HepG2 (cell line): ENCODE data around the gene KRTAP5-9. TPM values are rescaled to one million over a fixed set of nuclear protein-coding genes. Genes with fewer than 3 reads are reported as not detected.

ENCODE experiments used
- ATAC-seq: fragments of 200-7000 bp; cut with Tn5 transposase; 3 replicates; pipeline ENCODE4 v1.9.1; 2020; ENCODE audit warnings: mild to moderate bottlenecking, moderate library complexity
- BruUV-seq: library from RNA; stranded (reverse); fragments of 400-500 nt; replicated peaks from 2 replicates; lab custom pipeline; 2021; lab: Mats Ljungman, UMichigan
- CTCF ChIA-PET: fragments of 300-600 bp; formaldehyde crosslinking; extraction: SDS; loops from one replicate; lab custom pipeline; 2021; ENCODE audit warnings: low total read pairs, inconsistent platforms, low intra/inter-chr PET ratio; lab: Yijun Ruan, JAX
- POLR2A ChIA-PET: fragments of 350-600 bp; sonication (Branson Sonifier 250); formaldehyde crosslinking; loops from one replicate; lab custom pipeline; 2020; ENCODE audit warnings: antibody characterized with exemption, inconsistent platforms; lab: Yijun Ruan, JAX
- DNase-seq: peaks from one replicate; pipeline ENCODE4 v3.0.0-alpha.2; 2015; ENCODE audit warnings: low spot score
- FAIRE-seq: peaks from 3 replicates; lab custom pipeline; 2011; peaks lifted over from hg19 to GRCh38; lab: Jason Lieb, UNC
- H2AFZ ChIP-seq: one replicate; pipeline ENCODE4 v1.6.1; 2011; ENCODE audit warnings: low read length, inconsistent platforms
- H3K27ac ChIP-seq: fragments of 300-600 bp; 3 replicates; pipeline ENCODE4 v1.8.0; 2011; ENCODE audit warnings: mixed run types, mild to moderate bottlenecking, mixed read lengths, low read length, inconsistent platforms; ENCODE audit not compliant: insufficient read depth; ENCODE audit errors: extremely low read length
- H3K27me3 ChIP-seq, 2 experiments: fragments of 200-600 bp in 1 of 2; 2 replicates in 1 of 2; 3 replicates in 1 of 2; pipeline versions ENCODE4 v1.6.0 to v1.8.0; 2011; ENCODE audit warnings: low read length in 2 of 2, mild to moderate bottlenecking in 2 of 2, moderate library complexity in 2 of 2, inconsistent platforms in 1 of 2; ENCODE audit not compliant: insufficient read depth in 2 of 2, control insufficient read depth in 1 of 2
- H3K36me3 ChIP-seq, 2 experiments: fragments of 200-600 bp in 1 of 2; replicated peaks in 1 of 2; 2 replicates in 1 of 2; 3 replicates in 1 of 2; pipeline versions ENCODE4 v1.5.1 to v1.8.0; 2011; ENCODE audit warnings: low read length in 2 of 2, inconsistent platforms in 1 of 2; ENCODE audit not compliant: insufficient read depth in 2 of 2, control insufficient read depth in 1 of 2
- H3K4me1 ChIP-seq: 2 replicates; pipeline ENCODE4 v1.5.1; 2012; ENCODE audit warnings: low read length, inconsistent platforms; ENCODE audit not compliant: insufficient read depth
- H3K4me2 ChIP-seq: 2 replicates; pipeline ENCODE4 v1.6.0; 2011; ENCODE audit warnings: low read depth, low read length, inconsistent platforms
- H3K4me3 ChIP-seq, 3 experiments: fragments of 200-600 bp in 1 of 3; sonication (generic), shearing (Covaris generic) in 1 of 3; replicated peaks in 1 of 3; 2 replicates each; pipeline ENCODE4 v1.5.1; 2011 to 2016; ENCODE audit warnings: low read length in 3 of 3, inconsistent platforms in 2 of 3, low read depth in 2 of 3, mild to moderate bottlenecking in 2 of 3, control low read depth in 1 of 3, mixed read lengths in 1 of 3; ENCODE audit not compliant: insufficient read depth in 1 of 3
- H3K79me2 ChIP-seq: one replicate; pipeline ENCODE4 v1.6.1; 2011; ENCODE audit warnings: low read length, inconsistent platforms; ENCODE audit not compliant: insufficient read depth
- H3K9ac ChIP-seq: 2 replicates; pipeline ENCODE4 v1.6.0; 2011; ENCODE audit warnings: mild to moderate bottlenecking, low read depth, low read length, inconsistent platforms; ENCODE audit not compliant: insufficient read depth
- H3K9me3 ChIP-seq: 2 replicates; pipeline ENCODE4 v1.5.1; 2012; ENCODE audit warnings: mild to moderate bottlenecking, low read length
- H4K20me1 ChIP-seq: 2 replicates; pipeline ENCODE4 v1.6.0; 2011; ENCODE audit warnings: inconsistent platforms, mild to moderate bottlenecking, low read length, moderate library complexity; ENCODE audit not compliant: insufficient read depth
- FOXP4 ChIP-seq: sonication (generic); formaldehyde crosslinking; IDR thresholded peaks from 2 replicates; pipeline ENCODE4 v1.4.0; 2020; ENCODE audit warnings: missing genetic modification reagents
- KLF12 ChIP-seq: sonication (generic); formaldehyde crosslinking; IDR thresholded peaks from 2 replicates; pipeline ENCODE4 v1.4.0; 2020; ENCODE audit warnings: missing genetic modification reagents, borderline replicate concordance
- NFIB ChIP-seq: sonication (generic); formaldehyde crosslinking; IDR thresholded peaks from 2 replicates; pipeline ENCODE4 v1.9.0; 2021; ENCODE audit warnings: missing genetic modification reagents, mild to moderate bottlenecking, borderline replicate concordance
- NFKBIZ ChIP-seq: IDR thresholded peaks from 2 replicates; pipeline ENCODE4 v1.6.1; 2018; ENCODE audit warnings: missing genetic modification reagents, missing compliant biosample characterization
- PHB2 ChIP-seq: fragments of 450-650 bp; IDR thresholded peaks from 2 replicates; pipeline ENCODE4 v1.6.1; 2018; ENCODE audit not compliant: partially characterized antibody
- RARG ChIP-seq: sonication (generic); formaldehyde crosslinking; IDR thresholded peaks from 2 replicates; pipeline ENCODE4 v1.4.0; 2020; ENCODE audit warnings: low read depth, mild to moderate bottlenecking, missing genetic modification reagents
- SETDB1 ChIP-seq: sonication (generic); formaldehyde crosslinking; IDR thresholded peaks from 2 replicates; pipeline ENCODE4 v1.5.1; 2020; ENCODE audit warnings: missing genetic modification reagents, mild to moderate bottlenecking, borderline replicate concordance
- SP4 ChIP-seq: sonication (generic); formaldehyde crosslinking; IDR thresholded peaks from 2 replicates; pipeline ENCODE4 v1.8.1; 2023; ENCODE audit warnings: mild to moderate bottlenecking, missing genetic modification reagents
- XRCC5 ChIP-seq: fragments of 200-400 bp; formaldehyde crosslinking; optimal IDR thresholded peaks from 2 replicates; pipeline ENCODE3; 2017; ENCODE audit warnings: mild to moderate bottlenecking, low read length
- ZBTB21 ChIP-seq: sonication (generic); formaldehyde crosslinking; IDR thresholded peaks from 2 replicates; pipeline ENCODE4 v1.4.0; 2020; ENCODE audit warnings: missing genetic modification reagents
- ZNF281 ChIP-seq: sonication (generic); formaldehyde crosslinking; IDR thresholded peaks from 2 replicates; pipeline ENCODE4 v1.4.0; 2020; ENCODE audit warnings: missing genetic modification reagents, borderline replicate concordance
- ZNF510 ChIP-seq: sonication (generic); formaldehyde crosslinking; IDR thresholded peaks from 2 replicates; pipeline ENCODE4 v1.4.0; 2020; ENCODE audit warnings: low read depth, mild to moderate bottlenecking, missing genetic modification reagents
- ZNF558 ChIP-seq: sonication (generic); formaldehyde crosslinking; IDR thresholded peaks from 2 replicates; pipeline ENCODE4 v1.9.0; 2022; ENCODE audit warnings: mild to moderate bottlenecking, missing genetic modification reagents, borderline replicate concordance
- ZNF567 ChIP-seq: sonication (generic); formaldehyde crosslinking; IDR thresholded peaks from 2 replicates; pipeline ENCODE4 v1.8.1; 2023; ENCODE audit warnings: mild to moderate bottlenecking, missing genetic modification reagents, borderline replicate concordance
- ZSCAN12 ChIP-seq: sonication (generic); formaldehyde crosslinking; IDR thresholded peaks from 2 replicates; pipeline ENCODE4 v1.9.0; 2021; ENCODE audit warnings: mild to moderate bottlenecking, missing genetic modification reagents
- WGBS: methylation state at CpG from one replicate; pipeline ENCODE4 v1.1.6; 2017; ENCODE audit warnings: low lambda C conversion rate; 5-methylcytosine and 5-hydroxymethylcytosine counted together
- in situ Hi-C: cut with HindIII; loops from 2 replicates; pipeline ENCODE4 v1.10.0; 2017; ENCODE audit warnings: low pct_unique_long_range_greater_than_20kb; ENCODE audit not compliant: extremely low pct_ligation_motif_present
- intact Hi-C: fragments of 100-400 bp; cut with micrococcal nuclease; formaldehyde crosslinking; loops from one replicate; pipeline ENCODE4 v1.10.0; 2022; ENCODE audit not compliant: unreplicated experiment
- polyA plus RNA-seq, 8 experiments: library from polyadenylated mRNA; depleted of rRNA in 3 of 8; stranded (reverse) in 7 of 8; unstranded in 1 of 8; fragments of >200 nt; fragmentation: Illumina TruSeq in 4 of 8; extraction: Trizol in 4 of 8; gene quantifications; 2 replicates each; pipeline versions ENCODE4 v1.2.1 to v1.2.3, GENCODE V29; 2011 to 2016; ENCODE audit warnings: low read depth in 4 of 8, missing spikeins in 1 of 8, mixed read lengths in 1 of 8; ENCODE audit not compliant: insufficient read depth in 1 of 8
- total RNA-seq, 5 experiments: library from RNA; depleted of rRNA; stranded (reverse); fragments of >200 nt; fragmentation: Illumina TruSeq; extraction: Trizol; gene quantifications; 2 replicates each; pipeline ENCODE4 v1.2.3, GENCODE V29; 2016; ENCODE audit warnings: low read depth in 1 of 5

The KRTAP5-9 gene
- total and polyA plus RNA-seq, 2 of the 13 experiments (the other 11 are each of a cell fraction or from before 2014, with no cell fraction given) = 0.09 TPM; not detected in 1

- Histone ChIP-seq H3K79me2 (no peaks in the 10 kb centered on the region), H3K4me3 (no peak overlapping the region), H3K9me3 (no peaks in the 10 kb centered on the region), H3K4me1 (no peaks in the 10 kb centered on the region), H3K36me3 (peaks cover 16 to 61% of the 10 kb centered on the region in 2 experiments; a peak in 4 of 5 replicates), H3K27ac (no peak overlapping the region), H3K27me3 (no peaks in the 10 kb centered on the region), H3K9ac (no peak overlapping the region), H4K20me1 (no peaks in the 10 kb centered on the region), H3K4me2 (no peak overlapping the region), H2AFZ (no peak overlapping the region)
- DNase-seq (no peak), FAIRE-seq (no peak), ATAC-seq (no peak)
- CTCF ChIA-PET = no interaction called here
- in situ Hi-C loops (no loop called here), intact Hi-C loops (no loop called here)
- no peak for TF ChIP-seq RARG (CRISPR knock-in tag)
- no peak for TF ChIP-seq ZNF281
- TF ChIP-seq ZSCAN12 = no peak
- TF ChIP-seq ZNF567 (CRISPR knock-in tag) = no peak
- TF ChIP-seq KLF12 (CRISPR knock-in tag) = no peak
- no peak for TF ChIP-seq SP4
- TF ChIP-seq SETDB1 (CRISPR knock-in tag) = no peak
- TF ChIP-seq XRCC5 = no peak
- TF ChIP-seq PHB2 = no peak
- no peak for TF ChIP-seq FOXP4 (CRISPR knock-in tag)
- TF ChIP-seq ZNF558 = no peak
- TF ChIP-seq ZBTB21 (CRISPR knock-in tag) = no peak
- no peak for TF ChIP-seq NFKBIZ
- TF ChIP-seq NFIB (CRISPR knock-in tag) = no peak
- TF ChIP-seq ZNF510 = no peak
- BruUV-seq = no TSS peak
- POLR2A ChIA-PET = no interaction called here
- 96% methylated on average over 13 of the region's 13 CpGs for WGBS
Measured at GRCh38 chr11:71499125-71499524, 49.1 kb upstream of the KRTAP5-9 start.
